GM12878 (cell line): ENCODE results near the gene NOTCH4. TPM values are rescaled to one million over a fixed set of nuclear protein-coding genes. Genes with fewer than 3 reads are reported as not detected.

ENCODE experiments used
- ATAC-seq: fragments of 200-7000 bp; cut with Tn5 transposase; 3 replicates; pipeline ENCODE4 v1.9.1; 2020; ENCODE audit warnings: mild to moderate bottlenecking, moderate library complexity
- BruUV-seq: library from RNA; stranded (reverse); fragments of 400-500 nt; replicated peaks from 2 replicates; lab custom pipeline; 2021; lab: Mats Ljungman, UMichigan
- CTCF ChIA-PET: fragments of 300-600 bp; sonication (Branson Sonifier 250); formaldehyde crosslinking; extraction: SDS; loops from one replicate; lab custom pipeline; 2021; ENCODE audit warnings: inconsistent platforms; lab: Yijun Ruan, JAX
- POLR2A ChIA-PET: fragments of 350-600 bp; formaldehyde crosslinking; extraction: SDS; loops from one replicate; lab custom pipeline; 2021; ENCODE audit warnings: inconsistent platforms; lab: Charles Lee
- RAD21 ChIA-PET: fragments of 300-600 bp; sonication (Branson Sonifier 250); formaldehyde crosslinking; loops from one replicate; lab custom pipeline; 2023; ENCODE audit warnings: antibody characterized with exemption; ENCODE audit not compliant: unreplicated experiment; lab: Charles Lee
- SMC1A ChIA-PET: fragments of 300-600 bp; sonication (Branson Sonifier 250); formaldehyde crosslinking; loops from one replicate; lab custom pipeline; 2023; ENCODE audit not compliant: unreplicated experiment, uncharacterized antibody; lab: Charles Lee
- DNase-seq: peaks from one replicate; pipeline ENCODE4 v3.0.0-alpha.2; 2011; ENCODE audit warnings: low read depth, low spot score
- FAIRE-seq: peaks from 3 replicates; lab custom pipeline; 2011; peaks lifted over from hg19 to GRCh38; lab: Jason Lieb, UNC
- H2AFZ ChIP-seq: 2 replicates; pipeline ENCODE4 v1.6.0; 2011; ENCODE audit warnings: low read depth, low read length, control low read depth; ENCODE audit not compliant: control insufficient read depth
- H3K27ac ChIP-seq: 2 replicates; pipeline ENCODE4 v1.5.1; 2011; ENCODE audit warnings: control low read depth; ENCODE audit not compliant: control insufficient read depth, insufficient read depth
- H3K27me3 ChIP-seq, 2 experiments: replicated peaks in 1 of 2; 2 replicates each; pipeline versions ENCODE4 v1.6.0 to v1.6.1; 2011; ENCODE audit warnings: low read length in 1 of 2; ENCODE audit not compliant: control insufficient read depth in 2 of 2, insufficient read depth in 2 of 2
- H3K36me3 ChIP-seq, 2 experiments: 2 replicates each; pipeline ENCODE4 v1.5.1; 2011; ENCODE audit warnings: low read length in 1 of 2; ENCODE audit not compliant: control insufficient read depth in 2 of 2, insufficient read depth in 2 of 2
- H3K4me1 ChIP-seq: 2 replicates; pipeline ENCODE4 v1.6.1; 2011; ENCODE audit warnings: mild to moderate bottlenecking, low read length, moderate library complexity, mixed read lengths; ENCODE audit not compliant: control insufficient read depth, insufficient read depth
- H3K4me2 ChIP-seq: 2 replicates; pipeline ENCODE4 v1.6.0; 2011; ENCODE audit warnings: control low read depth; ENCODE audit not compliant: control insufficient read depth, insufficient read depth
- H3K4me3 ChIP-seq: fragments of 200-600 bp; sonication (generic); 2 replicates; pipeline ENCODE4 v1.5.1; 2016
- H3K79me2 ChIP-seq: 2 replicates; pipeline ENCODE4 v1.6.0; 2011; ENCODE audit warnings: low read length; ENCODE audit not compliant: control insufficient read depth, insufficient read depth
- H3K9ac ChIP-seq: 2 replicates; pipeline ENCODE4 v1.8.0; 2011; ENCODE audit warnings: low read length, control low read depth, mixed read lengths; ENCODE audit not compliant: control insufficient read depth, insufficient read depth
- H3K9me3 ChIP-seq: replicated peaks from 3 replicates; pipeline ENCODE4 v1.5.1; 2011; ENCODE audit warnings: mild to moderate bottlenecking, low read length; ENCODE audit not compliant: control insufficient read depth, insufficient read depth
- H4K20me1 ChIP-seq: 2 replicates; pipeline ENCODE4 v1.6.0; 2011; ENCODE audit not compliant: control insufficient read depth, insufficient read depth
- BMI1 ChIP-seq: fragments of 450-650 bp; IDR thresholded peaks from 2 replicates; pipeline ENCODE4 v1.6.1; 2016; ENCODE audit warnings: mild to moderate bottlenecking, moderate library complexity, borderline replicate concordance
- CREM ChIP-seq: IDR thresholded peaks from 2 replicates; pipeline ENCODE4 v1.6.1; 2014; ENCODE audit warnings: antibody characterized with exemption, low read depth
- EP300 ChIP-seq, 2 experiments: fragments of 150-350 bp in 1 of 2; IDR thresholded peaks; 2 replicates each; pipeline ENCODE4 v1.6.1; 2011 to 2012; ENCODE audit warnings: low read depth in 2 of 2, low read length in 2 of 2, borderline replicate concordance in 1 of 2, improper control_type of control experiment in 1 of 2, inconsistent platforms in 1 of 2; ENCODE audit not compliant: control insufficient read depth in 1 of 2
- ESRRA ChIP-seq: IDR thresholded peaks from 2 replicates; pipeline ENCODE4 v1.6.1; 2012; ENCODE audit warnings: mild to moderate bottlenecking, low read length, improper control_type of control experiment
- FOXM1 ChIP-seq: IDR thresholded peaks from 2 replicates; pipeline ENCODE4 v1.6.1; 2012; ENCODE audit warnings: low read depth, mild to moderate bottlenecking, inconsistent platforms, low read length, moderate library complexity
- MEF2B ChIP-seq: fragments of 450-650 bp; IDR thresholded peaks from 2 replicates; pipeline ENCODE4 v1.6.1; 2018; ENCODE audit warnings: mild to moderate bottlenecking, moderate library complexity; ENCODE audit not compliant: partially characterized antibody, poor library complexity, severe bottlenecking
- MTA3 ChIP-seq: IDR thresholded peaks from 2 replicates; pipeline ENCODE4 v1.6.1; 2012; ENCODE audit warnings: low read length, inconsistent platforms, borderline replicate concordance
- RUNX3 ChIP-seq: IDR thresholded peaks from 2 replicates; pipeline ENCODE4 v1.6.1; 2012; ENCODE audit warnings: low read length, inconsistent platforms
- SMAD5 ChIP-seq: IDR thresholded peaks from 2 replicates; pipeline ENCODE4 v1.6.1; 2016; ENCODE audit warnings: antibody characterized with exemption, low read depth
- STAT3 ChIP-seq: IDR thresholded peaks from 2 replicates; pipeline ENCODE4 v1.6.1; 2011; ENCODE audit warnings: low read depth, low read length, improper control_type of control experiment
- TAF1 ChIP-seq: IDR thresholded peaks from 2 replicates; pipeline ENCODE4 v1.6.1; 2011; ENCODE audit warnings: mild to moderate bottlenecking, low read depth, low read length, borderline replicate concordance
- TBL1XR1 ChIP-seq: IDR thresholded peaks from 2 replicates; pipeline ENCODE4 v1.6.1; 2012; ENCODE audit warnings: low read depth, low read length, improper control_type of control experiment
- WRNIP1 ChIP-seq: IDR thresholded peaks from 2 replicates; pipeline ENCODE4 v1.6.1; 2011; ENCODE audit warnings: low read depth, low read length, improper control_type of control experiment, borderline replicate concordance
- WGBS: methylation state at CpG from one replicate; pipeline ENCODE4 v1.1.6; 2016; ENCODE audit warnings: low lambda C conversion rate; ENCODE audit not compliant: insufficient replicate concordance, insufficient coverage; ENCODE audit errors: missing lambda C conversion rate; 5-methylcytosine and 5-hydroxymethylcytosine counted together
- in situ Hi-C: fragments of 300-500 bp; cut with MboI; formaldehyde crosslinking; loops from 9 replicates; pipeline ENCODE4 v1.14.3; 2018; ENCODE audit warnings: mixed read lengths
- intact Hi-C: fragments of 100-400 bp; cut with micrococcal nuclease; formaldehyde crosslinking; loops from one replicate; pipeline ENCODE4 v1.14.2; 2022; ENCODE audit not compliant: unreplicated experiment
- polyA plus RNA-seq, 11 experiments: library from polyadenylated mRNA; depleted of rRNA in 4 of 11; unstranded in 6 of 11; stranded (reverse) in 5 of 11; fragments of >200 nt; fragmentation: Nextera tagmentation in 4 of 11; fragmentation: Illumina TruSeq in 1 of 11; extraction: Ambion mirVana in 4 of 11; extraction: Trizol in 1 of 11; gene quantifications; 1 replicate in 1 of 11; 2 replicates in 10 of 11; pipeline versions ENCODE4 v1.2.1 to v1.2.3, GENCODE V29; 2011 to 2016; ENCODE audit warnings: inconsistent platforms in 2 of 11, missing spikeins in 2 of 11, low read depth in 1 of 11
- total RNA-seq, 4 experiments: library from RNA; depleted of rRNA in 3 of 4; stranded (reverse); fragments of >200 nt in 3 of 4; fragmentation: Illumina TruSeq in 1 of 4; extraction: Trizol in 1 of 4; gene quantifications; 2 replicates each; pipeline versions ENCODE4 v1.2.1 to v1.2.3, GENCODE V29; 2013 to 2021
- TF ChIP-seq, protein P1 (sequence below): fragments of 450-650 bp; formaldehyde crosslinking; IDR thresholded peaks from 2 replicates; pipeline ENCODE4 v1.4.0; 2022; ENCODE audit warnings: mild to moderate bottlenecking, moderate library complexity

NOTCH4 gene
- total and polyA plus RNA-seq, 10 of the 15 experiments (the other 5 are each of a cell fraction or from before 2014, with no cell fraction given) = 0.66 to 3.3 (median 1.4) TPM

DNA sequence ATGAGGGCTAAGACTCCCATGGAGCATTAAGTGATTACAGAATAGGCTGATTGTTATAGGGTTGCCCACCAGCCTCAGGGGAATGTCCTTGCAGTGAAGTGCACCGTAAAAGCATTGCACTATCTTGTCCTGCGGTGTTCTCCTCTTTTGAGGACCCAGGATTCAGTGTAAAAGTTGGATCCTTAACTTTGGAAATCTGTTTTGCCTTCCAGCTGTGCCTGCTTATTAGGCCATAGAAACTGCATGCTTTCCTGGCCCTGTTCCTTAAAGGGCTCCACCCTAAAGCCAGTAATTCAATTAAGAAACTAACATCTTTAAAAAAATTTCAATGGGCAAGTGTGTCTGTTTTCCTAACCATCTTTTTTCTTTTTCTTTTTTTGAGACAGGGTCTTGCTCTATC lies 25.4 kb upstream of the NOTCH4 start:
- POLR2A ChIA-PET = no interaction called here
- WGBS = 33% methylated on average over 2 of the region's 2 CpGs
- Histone ChIP-seq H3K27me3 (no peaks in the 10 kb centered on the region), H3K9ac (no peak overlapping the region), H4K20me1 (no peaks in the 10 kb centered on the region), H3K4me1 (peaks cover 5% of the 10 kb centered on the region; the same call in 1 of the 2 replicates), H3K27ac (no peak overlapping the region), H3K9me3 (peaks cover 8% of the 10 kb centered on the region; the same call in 2 of the 3 replicates), H3K4me2 (no peak overlapping the region), H2AFZ (no peak overlapping the region), H3K4me3 (no peak overlapping the region), H3K36me3 (no peaks in the 10 kb centered on the region), H3K79me2 (no peaks in the 10 kb centered on the region)
- no peak for DNase-seq
- ATAC-seq = no peak
- no TSS peak for BruUV-seq
- RAD21 ChIA-PET = interaction anchor here (1.8 to 1.9 kb wide), 2 partner anchors 54 to 537 kb away, joined by 4 to 6 read pairs; no protein-coding TSS in a partner anchor
- FAIRE-seq = no peak
- TF ChIP-seq WRNIP1 (no peak), MEF2B (no peak), SMAD5 (no peak)
- SMC1A ChIA-PET = interaction anchor here (0.6 to 5.0 kb wide), 5 partner anchors 9 to 561 kb away, joined by 3 to 32 read pairs (median 3); partner anchors contain the start of gene BTNL2
- CTCF ChIA-PET = interaction anchor here (1.0 to 6.6 kb wide), 3 partner anchors 45 to 538 kb away, joined by 3 to 98 read pairs (median 3); no protein-coding TSS in a partner anchor
- intact Hi-C loops (loop anchor here (5.0 to 10.0 kb wide), 2 partner anchors 456 to 548 kb away; no protein-coding TSS in a partner anchor), in situ Hi-C loops (loop anchor here (5.0 kb wide), 2 partner anchors 163 to 448 kb away; no protein-coding TSS in a partner anchor)

DNA sequence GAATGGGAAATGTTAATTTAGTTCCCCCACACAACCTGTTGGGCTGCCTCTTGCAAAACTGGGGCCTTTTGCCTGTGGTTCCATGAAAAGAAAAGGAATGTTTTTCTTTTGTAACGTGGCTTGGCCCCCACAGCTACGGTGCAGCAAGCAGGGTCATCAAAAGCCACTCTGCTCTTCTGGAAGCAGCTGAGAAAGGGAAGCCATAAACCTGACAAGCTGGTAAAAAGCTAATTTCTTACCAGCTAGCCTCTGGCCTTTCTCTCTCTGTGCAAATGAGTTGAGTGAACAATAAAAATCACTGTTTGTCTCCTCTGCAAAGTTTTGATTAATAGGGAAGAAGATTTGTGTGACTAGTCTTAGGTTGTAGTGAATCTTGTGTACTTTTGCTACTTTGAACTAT lies 23.5 kb upstream of the NOTCH4 start:
- no peak for ATAC-seq
- peaks cover 8% of the 10 kb centered on the region; the same call in 2 of the 3 replicates for H3K9me3 ChIP-seq
- BruUV-seq = no TSS peak
- no peak for DNase-seq
- H3K27ac ChIP-seq = no peak overlapping the region
- intact Hi-C loops = loop anchor here (5.0 to 10.0 kb wide), 2 partner anchors 457 to 550 kb away; no protein-coding TSS in a partner anchor
- ChIA-PET RAD21 (interaction anchor here (1.0 to 1.4 kb wide), 2 partner anchors 49 to 158 kb away, joined by 3 to 4 read pairs; no protein-coding TSS in a partner anchor), SMC1A (interaction anchor here (1.1 to 5.0 kb wide), 6 partner anchors 9 to 456 kb away, joined by 3 to 32 read pairs (median 8); partner anchors contain the start of gene BTNL2), CTCF (interaction anchor here (0.9 to 6.6 kb wide), 7 partner anchors 11 to 539 kb away, joined by 3 to 98 read pairs (median 4); no protein-coding TSS in a partner anchor), POLR2A (no interaction called here)
- WGBS = 57% methylated on average over 2 of the region's 2 CpGs
- no peak for FAIRE-seq
- H3K27me3 ChIP-seq = no peaks in the 10 kb centered on the region
- in situ Hi-C loops = loop anchor here (5.0 kb wide), 2 partner anchors 165 to 450 kb away; no protein-coding TSS in a partner anchor
- no peaks in the 10 kb centered on the region for H3K36me3 ChIP-seq
- H2AFZ ChIP-seq = no peak overlapping the region
- no peaks in the 10 kb centered on the region for H3K79me2 ChIP-seq
- H3K4me3 ChIP-seq = no peak overlapping the region
- H3K4me2 ChIP-seq = no peak overlapping the region
- H4K20me1 ChIP-seq = no peaks in the 10 kb centered on the region
- no peak overlapping the region for H3K9ac ChIP-seq
- peaks cover 4% of the 10 kb centered on the region; the same call in 1 of the 2 replicates for H3K4me1 ChIP-seq
- TF ChIP-seq ESRRA = no peak
- TF ChIP-seq TBL1XR1 = no peak
- TF ChIP-seq, protein P1, sequence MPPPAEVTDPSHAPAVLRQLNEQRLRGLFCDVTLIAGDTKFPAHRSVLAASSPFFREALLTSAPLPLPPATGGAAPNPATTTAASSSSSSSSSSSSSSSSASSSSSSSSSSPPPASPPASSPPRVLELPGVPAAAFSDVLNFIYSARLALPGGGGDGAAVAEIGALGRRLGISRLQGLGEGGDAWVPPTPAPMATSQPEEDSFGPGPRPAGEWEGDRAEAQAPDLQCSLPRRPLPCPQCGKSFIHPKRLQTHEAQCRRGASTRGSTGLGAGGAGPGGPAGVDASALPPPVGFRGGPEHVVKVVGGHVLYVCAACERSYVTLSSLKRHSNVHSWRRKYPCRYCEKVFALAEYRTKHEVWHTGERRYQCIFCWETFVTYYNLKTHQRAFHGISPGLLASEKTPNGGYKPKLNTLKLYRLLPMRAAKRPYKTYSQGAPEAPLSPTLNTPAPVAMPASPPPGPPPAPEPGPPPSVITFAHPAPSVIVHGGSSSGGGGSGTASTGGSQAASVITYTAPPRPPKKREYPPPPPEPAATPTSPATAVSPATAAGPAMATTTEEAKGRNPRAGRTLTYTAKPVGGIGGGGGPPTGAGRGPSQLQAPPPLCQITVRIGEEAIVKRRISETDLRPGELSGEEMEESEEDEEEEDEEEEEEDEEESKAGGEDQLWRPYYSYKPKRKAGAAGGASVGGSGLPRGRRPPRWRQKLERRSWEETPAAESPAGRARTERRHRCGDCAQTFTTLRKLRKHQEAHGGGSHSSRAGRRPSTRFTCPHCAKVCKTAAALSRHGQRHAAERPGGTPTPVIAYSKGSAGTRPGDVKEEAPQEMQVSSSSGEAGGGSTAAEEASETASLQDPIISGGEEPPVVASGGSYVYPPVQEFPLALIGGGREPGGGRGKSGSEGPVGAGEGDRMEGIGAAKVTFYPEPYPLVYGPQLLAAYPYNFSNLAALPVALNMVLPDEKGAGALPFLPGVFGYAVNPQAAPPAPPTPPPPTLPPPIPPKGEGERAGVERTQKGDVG = no peak
- TF ChIP-seq EP300 (IDR thresholded peaks at IDR 0.05; ENCODE audit: borderline replicate concordance in 1 of 2, control insufficient read depth in 1 of 2, low read depth in 2 of 2, low read length in 2 of 2) = no peak
- TF ChIP-seq FOXM1 = no peak
- no peak for TF ChIP-seq STAT3
- TF ChIP-seq BMI1 = no peak
- no peak for TF ChIP-seq RUNX3
- no peak for TF ChIP-seq MTA3
- TF ChIP-seq CREM = no peak
- no peak for TF ChIP-seq TAF1
